Omental fat pad (tissue), 4 donors: ENCODE results near the gene ATF6. TPM values are rescaled to one million over a fixed set of nuclear protein-coding genes. Genes with fewer than 3 reads are reported as not detected.

Source experiments
- ATAC-seq: fragments of 150-250 bp; one replicate; pipeline ENCODE4 v1.9.1; 2016; ENCODE audit warnings: mild to moderate bottlenecking, moderate library complexity; ENCODE audit not compliant: low FRiP score
- DNase-seq: peaks from one replicate; pipeline ENCODE4 v3.0.0-alpha.2; 2019; ENCODE audit warnings: low spot score
- CTCF ChIP-seq, 3 donors: fragments of 450-650 bp; IDR thresholded peaks; one replicate each; pipeline ENCODE4 v1.5.1; 2016 to 2017; ENCODE audit warnings: antibody characterized with exemption in 3 of 3, mild to moderate bottlenecking in 3 of 3, moderate library complexity in 2 of 3
- total RNA-seq, 4 donors: library from RNA; depleted of rRNA; stranded (reverse); fragments of >200 nt; gene quantifications; one replicate each; pipeline ENCODE4 v1.1.0, GENCODE V29; 2016

Gene ATF6
- total RNA-seq, 4 donors from 2014 or later, result 30.9 to 38.0 (median 36.1) TPM

GRCh38 chr1:161736335-161736969 lies 29.7 kb upstream of the ATF6 start:
- ATAC-seq, result no peak
- no peak for TF ChIP-seq CTCF (IDR thresholded peaks at IDR 0.05)
- no peak for DNase-seq

GRCh38 chr1:161737625-161738024 lies 28.5 kb upstream of the ATF6 start:
- TF ChIP-seq CTCF (IDR thresholded peaks at IDR 0.05), result no peak
- DNase-seq (no peak), ATAC-seq (no peak)

- ATAC-seq (peak; percentile 34), DNase-seq (no peak)
Measured at GRCh38 chr1:161738627-161739287, 27.4 kb upstream of the ATF6 start.

GRCh38 chr1:161739865-161740566 lies 26.1 kb upstream of the ATF6 start:
- DNase-seq, result no peak
- no peak for TF ChIP-seq CTCF (IDR thresholded peaks at IDR 0.05)
- ATAC-seq, result no peak

More at GRCh38 chr1:161738627-161739287, 27.4 kb upstream of the ATF6 start:
- no peak for TF ChIP-seq CTCF (IDR thresholded peaks at IDR 0.05)

GRCh38 chr1:161740921-161741320 lies 25.2 kb upstream of the ATF6 start:
- DNase-seq, result no peak
- ATAC-seq, result no peak
- TF ChIP-seq CTCF (IDR thresholded peaks at IDR 0.05), result no peak

GRCh38 chr1:161743231-161743630 lies 22.9 kb upstream of the ATF6 start:
- DNase-seq, result no peak
- ATAC-seq, result no peak
- no peak for TF ChIP-seq CTCF (IDR thresholded peaks at IDR 0.05)
